Natural killer cell (primary cell): ENCODE measurements around the gene SCN5A. TPM values are rescaled to one million over a fixed set of nuclear protein-coding genes. Genes with fewer than 3 reads are reported as not detected.

Source experiments
- ATAC-seq, 3 donors: fragments of 150-1000 bp in 2 of 3; fragments of 200-7000 bp in 1 of 3; cut with Tn5 transposase; 1 replicate in 1 of 3; 2 replicates in 2 of 3; pipeline ENCODE4 v1.10.0; 2021; ENCODE audit warnings: mild to moderate bottlenecking in 2 of 3, moderate library complexity in 2 of 3
- DNase-seq, 2 donors: peaks; one replicate each; pipeline versions ENCODE4 v3.0.0 to v3.0.0-alpha.2; 2013 to 2021; ENCODE audit warnings: mixed read lengths in 1 of 2
- H3K27ac ChIP-seq: one replicate; pipeline ENCODE4 v1.5.1; 2013; ENCODE audit warnings: mild to moderate bottlenecking, low read length
- H3K27me3 ChIP-seq: one replicate; pipeline ENCODE4 v1.6.1; 2013; ENCODE audit warnings: low read length; ENCODE audit not compliant: control insufficient read depth, insufficient read depth
- H3K36me3 ChIP-seq: one replicate; pipeline ENCODE4 v1.6.1; 2013; ENCODE audit warnings: low read length; ENCODE audit not compliant: control insufficient read depth, insufficient read depth
- H3K4me1 ChIP-seq: one replicate; pipeline ENCODE4 v1.6.1; 2013; ENCODE audit warnings: low read length; ENCODE audit not compliant: control insufficient read depth, insufficient read depth
- H3K4me3 ChIP-seq: one replicate; pipeline ENCODE4 v1.5.1; 2013; ENCODE audit warnings: low read length
- H3K9me3 ChIP-seq: one replicate; pipeline ENCODE4 v1.6.1; 2013; ENCODE audit warnings: low read length; ENCODE audit not compliant: control insufficient read depth, insufficient read depth
- H3K27ac Mint-ChIP-seq, 2 donors: one replicate each; pipeline ENCODE4 v1.8.0; 2022; ENCODE audit warnings: mild to moderate bottlenecking in 2 of 2, mixed read lengths in 2 of 2, moderate library complexity in 1 of 2
- H3K27me3 Mint-ChIP-seq, 2 donors: one replicate each; pipeline ENCODE4 v1.8.0; 2022; ENCODE audit warnings: low read depth in 2 of 2, mixed read lengths in 2 of 2
- H3K36me3 Mint-ChIP-seq: one replicate; pipeline ENCODE4 v1.8.0; 2022; ENCODE audit warnings: mixed read lengths
- H3K4me1 Mint-ChIP-seq, 2 donors: one replicate each; pipeline ENCODE4 v1.8.0; 2022; ENCODE audit warnings: mixed read lengths in 2 of 2
- H3K4me3 Mint-ChIP-seq: one replicate; pipeline ENCODE4 v1.8.0; 2022; ENCODE audit warnings: mild to moderate bottlenecking, moderate library complexity, mixed read lengths
- H3K9me3 Mint-ChIP-seq, 2 donors: one replicate each; pipeline ENCODE4 v1.8.0; 2022; ENCODE audit warnings: mixed read lengths in 2 of 2
- CTCF ChIP-seq: fragments of 200-600 bp; IDR thresholded peaks from one replicate; pipeline ENCODE4 v1.8.0; 2022; ENCODE audit warnings: antibody characterized with exemption
- WGBS: methylation state at CpG from one replicate; pipeline ENCODE4 v1.1.7; 2013; ENCODE audit warnings: missing lambda C conversion rate; ENCODE audit not compliant: insufficient coverage; 5-methylcytosine and 5-hydroxymethylcytosine counted together
- intact Hi-C: fragments of 100-400 bp; cut with micrococcal nuclease; formaldehyde crosslinking; loops from one replicate; pipeline ENCODE4 v1.14.2; 2022
- total RNA-seq, 4 donors: library from RNA; stranded (reverse); fragments of 120-200 nt in 1 of 4; gene quantifications; one replicate each; pipeline versions ENCODE4 v1.2.3 to v1.2.4, GENCODE V29; 2013 to 2022

SCN5A gene
- total RNA-seq, 3 donors from 2014 or later (not counting 1 experiment from before 2014, with no cell fraction given), result 0.50 TPM; not detected in 2

- H3K27ac ChIP-seq, result no peak overlapping the region
- H3K36me3 ChIP-seq, result no peaks in the 10 kb centered on the region
- 81% methylated on average over 4 of the region's 4 CpGs for WGBS
- no peak overlapping the region for H3K27ac Mint-ChIP-seq
- peaks cover 4 to 6% of the 10 kb centered on the region in 2 donors for H3K27me3 Mint-ChIP-seq
- no peaks in the 10 kb centered on the region for H3K9me3 ChIP-seq
- peaks cover 10% of the 10 kb centered on the region for H3K27me3 ChIP-seq
- H3K36me3 Mint-ChIP-seq, result no peaks in the 10 kb centered on the region
- peaks cover 14% of the 10 kb centered on the region for H3K4me1 ChIP-seq
- intact Hi-C loops, result no loop called here
- no peak for DNase-seq
- no peak overlapping the region for H3K4me3 Mint-ChIP-seq
- H3K4me3 ChIP-seq, result no peak overlapping the region
- no peak for ATAC-seq
- H3K9me3 Mint-ChIP-seq, result no peaks in the 10 kb centered on the region
- TF ChIP-seq CTCF, result no peak
- peaks cover 0 to 5% of the 10 kb centered on the region in 2 donors for H3K4me1 Mint-ChIP-seq
These were observed 4.4 kb downstream of the SCN5A start for GRCh38 chr3:38645076-38645475.

DNA sequence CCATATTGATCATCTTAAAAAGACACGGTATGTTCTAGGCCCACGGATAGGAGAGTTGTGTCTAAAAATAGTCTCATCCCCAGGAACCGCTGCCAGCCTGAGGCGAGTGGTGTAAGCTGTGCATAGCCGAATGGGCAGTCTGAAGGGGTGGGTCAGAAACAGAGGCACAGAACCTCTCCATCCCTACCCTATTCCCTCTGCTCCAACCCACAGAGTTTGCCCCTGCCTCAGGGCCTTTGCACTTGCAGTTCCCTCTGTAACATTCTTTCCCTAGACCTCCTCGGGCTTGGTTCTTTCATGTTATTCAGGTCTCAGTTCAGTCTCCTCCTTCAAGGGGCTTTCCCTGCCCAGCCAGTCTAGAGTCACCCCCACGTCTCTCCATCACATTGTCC, 4.8 kb downstream of the SCN5A start:
- Histone ChIP-seq H3K27me3 (peaks cover 10% of the 10 kb centered on the region), H3K9me3 (no peaks in the 10 kb centered on the region), H3K36me3 (no peaks in the 10 kb centered on the region), H3K4me3 (no peak overlapping the region), H3K27ac (no peak overlapping the region), H3K4me1 (peaks cover 10% of the 10 kb centered on the region)
- intact Hi-C loops, result no loop called here
- Mint-ChIP-seq H3K36me3 (no peaks in the 10 kb centered on the region), H3K27ac (no peak overlapping the region), H3K4me3 (no peak overlapping the region), H3K27me3 (peaks cover 4 to 6% of the 10 kb centered on the region in 2 donors), H3K9me3 (no peaks in the 10 kb centered on the region), H3K4me1 (peaks cover 0 to 5% of the 10 kb centered on the region in 2 donors)
- ATAC-seq, result no peak
- no peak for DNase-seq
- WGBS, result 85% methylated on average over 7 of the region's 7 CpGs
- no peak for TF ChIP-seq CTCF

- H3K27ac ChIP-seq, result no peak overlapping the region
- WGBS, result 92% methylated on average over 7 of the region's 7 CpGs
- peaks cover 8% of the 10 kb centered on the region for H3K4me1 ChIP-seq
- H3K36me3 ChIP-seq, result no peaks in the 10 kb centered on the region
- Mint-ChIP-seq H3K36me3 (no peaks in the 10 kb centered on the region), H3K4me3 (no peak overlapping the region), H3K27me3 (peaks cover 4 to 6% of the 10 kb centered on the region in 2 donors), H3K9me3 (no peaks in the 10 kb centered on the region), H3K4me1 (peaks cover 0 to 5% of the 10 kb centered on the region in 2 donors), H3K27ac (no peak overlapping the region)
- no peak overlapping the region for H3K4me3 ChIP-seq
- ATAC-seq (no peak), DNase-seq (no peak)
- H3K9me3 ChIP-seq, result no peaks in the 10 kb centered on the region
- TF ChIP-seq CTCF, result no peak
- intact Hi-C loops, result no loop called here
- peaks cover 9% of the 10 kb centered on the region for H3K27me3 ChIP-seq
These were observed 5.3 kb downstream of the SCN5A start for GRCh38 chr3:38644016-38644661.

- DNase-seq (no peak), ATAC-seq (no peak)
- no peaks in the 10 kb centered on the region for H3K36me3 ChIP-seq
- no peaks in the 10 kb centered on the region for H3K9me3 Mint-ChIP-seq
- intact Hi-C loops, result no loop called here
- H3K27ac Mint-ChIP-seq, result no peak overlapping the region
- H3K4me1 ChIP-seq, result peaks cover 3% of the 10 kb centered on the region
- no peaks in the 10 kb centered on the region for H3K36me3 Mint-ChIP-seq
- no peak overlapping the region for H3K4me3 Mint-ChIP-seq
- H3K4me1 Mint-ChIP-seq, result peaks cover 0 to 2% of the 10 kb centered on the region in 2 donors
- no peaks in the 10 kb centered on the region for H3K9me3 ChIP-seq
- peaks cover 3% of the 10 kb centered on the region for H3K27me3 ChIP-seq
- no peak overlapping the region for H3K4me3 ChIP-seq
- no peak overlapping the region for H3K27ac ChIP-seq
- 78% methylated on average over 4 of the region's 5 CpGs for WGBS
- peaks cover 2 to 6% of the 10 kb centered on the region in 2 donors for H3K27me3 Mint-ChIP-seq
- no peak for TF ChIP-seq CTCF
These were observed 5.9 kb downstream of the SCN5A start for GRCh38 chr3:38643592-38643991.
